NCI-H146 treated with DMSO at 0.1 percent for 48 hours (cell line): ENCODE measurements around the gene DNAJC4.

Source experiments
- DNase-seq: peaks from one replicate; lab custom pipeline; 2025; ENCODE audit not compliant: unreplicated experiment; lab: John Stamatoyannopoulos, UW

Gene DNAJC4, protein sequence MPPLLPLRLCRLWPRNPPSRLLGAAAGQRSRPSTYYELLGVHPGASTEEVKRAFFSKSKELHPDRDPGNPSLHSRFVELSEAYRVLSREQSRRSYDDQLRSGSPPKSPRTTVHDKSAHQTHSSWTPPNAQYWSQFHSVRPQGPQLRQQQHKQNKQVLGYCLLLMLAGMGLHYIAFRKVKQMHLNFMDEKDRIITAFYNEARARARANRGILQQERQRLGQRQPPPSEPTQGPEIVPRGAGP

DNA sequence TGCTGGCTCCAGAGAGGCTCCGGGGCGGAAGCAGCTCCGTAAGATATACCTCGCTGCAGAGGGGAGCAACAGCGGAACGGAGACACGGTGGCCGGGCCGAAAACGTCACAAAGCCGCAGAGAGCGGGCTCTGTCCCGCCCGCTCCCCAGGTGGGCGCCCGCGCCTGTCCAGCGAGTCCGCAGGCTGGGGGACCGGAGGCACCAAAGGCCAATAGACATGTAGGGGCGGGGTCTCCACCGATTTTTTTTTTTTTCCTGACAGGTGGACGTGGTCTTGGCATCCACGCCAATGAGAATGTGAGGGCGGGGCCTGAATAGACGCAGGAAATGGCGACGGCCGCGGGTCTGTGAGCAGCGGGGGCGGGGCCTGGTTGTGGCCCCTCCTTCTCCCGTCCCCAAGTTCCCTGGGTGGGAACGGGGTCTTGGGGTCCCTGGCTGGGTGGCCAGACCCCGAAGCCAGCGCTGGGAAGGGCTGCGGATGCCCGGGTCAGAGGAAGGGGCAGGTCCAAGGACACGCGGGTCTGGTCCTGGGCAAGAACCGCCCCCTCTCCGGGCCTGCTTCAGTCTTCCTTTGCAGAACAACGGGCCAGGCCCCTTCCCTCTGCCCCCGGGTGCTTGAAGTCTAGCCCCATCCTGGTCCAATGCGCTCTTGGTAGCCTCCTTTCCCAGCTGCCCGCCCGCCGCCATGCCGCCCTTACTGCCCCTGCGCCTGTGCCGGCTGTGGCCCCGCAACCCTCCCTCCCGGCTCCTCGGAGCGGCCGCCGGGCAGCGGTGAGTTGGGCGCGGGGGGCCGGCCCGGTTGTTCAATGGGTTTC lies at the start of gene DNAJC4:
DNAJC4 (plus strand) TSS at position 378 of the 814 bp plus-strand sequence; CDS start at position 685, 307 bp downstream.
- DNase-seq: peak; percentile 93

DNA sequence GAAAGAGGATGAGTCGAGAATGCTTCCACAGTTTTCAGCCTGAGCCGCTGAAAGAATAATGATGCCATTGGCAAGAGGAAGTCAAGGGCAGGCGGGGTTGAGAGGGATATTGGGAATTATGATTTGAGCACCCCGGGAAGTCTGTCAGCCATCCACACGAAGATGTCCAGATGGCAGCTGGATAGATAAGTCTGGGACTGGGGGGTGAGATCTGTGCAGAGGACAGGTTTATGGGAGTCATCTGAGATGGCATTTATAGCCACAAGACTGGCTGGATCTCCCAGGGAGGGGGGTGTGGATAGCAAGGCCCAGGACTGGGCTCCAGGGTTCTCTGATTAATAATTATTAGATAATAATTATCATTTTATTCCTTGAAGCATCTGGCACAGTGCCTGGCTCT lies 49.5 kb upstream of the DNAJC4 start:
- DNase-seq: no peak

DNA sequence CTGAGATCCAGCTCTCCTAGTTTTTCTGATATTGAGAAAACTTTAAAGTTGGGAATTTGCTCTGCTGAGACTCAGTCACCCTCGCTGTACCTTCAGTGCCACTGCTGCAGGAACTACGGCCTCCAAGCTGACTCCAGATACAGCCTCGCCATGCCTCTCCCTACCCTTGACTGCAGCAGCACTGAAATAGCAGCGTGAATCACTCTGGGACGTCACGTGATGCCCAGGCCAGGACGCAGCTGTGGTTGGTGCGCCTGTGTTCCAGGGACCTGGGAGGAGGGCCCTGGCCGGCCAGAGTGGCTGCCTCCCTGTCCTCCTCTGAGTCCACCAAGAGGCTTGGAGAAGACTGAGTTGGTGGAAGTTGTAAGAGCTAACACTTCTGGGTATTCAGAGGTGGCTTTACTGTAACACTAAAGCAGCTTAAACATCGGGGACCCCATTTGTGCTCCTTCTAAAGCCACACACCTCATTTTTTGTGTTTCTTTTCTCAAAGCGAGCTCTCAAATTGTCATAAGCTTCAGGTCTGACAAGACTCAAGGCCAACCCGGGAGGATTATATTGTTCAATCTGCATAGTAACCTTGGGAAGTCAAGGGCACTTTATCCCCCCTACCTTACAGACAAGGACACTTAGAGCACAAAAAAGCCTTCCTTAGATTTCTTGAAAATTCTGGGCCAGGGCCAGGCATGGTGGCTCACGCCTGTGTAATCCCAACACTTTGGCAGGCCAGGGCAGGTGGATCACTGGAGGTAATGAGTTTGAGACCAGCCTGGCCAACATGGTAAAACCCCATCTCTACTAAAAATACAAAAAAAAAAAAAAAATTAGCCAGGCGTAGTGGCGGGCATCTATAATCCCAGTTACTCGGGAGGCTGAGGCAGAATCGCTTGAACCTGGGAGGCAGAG lies 48.6 kb upstream of the DNAJC4 start:
- DNase-seq: no peak

DNA sequence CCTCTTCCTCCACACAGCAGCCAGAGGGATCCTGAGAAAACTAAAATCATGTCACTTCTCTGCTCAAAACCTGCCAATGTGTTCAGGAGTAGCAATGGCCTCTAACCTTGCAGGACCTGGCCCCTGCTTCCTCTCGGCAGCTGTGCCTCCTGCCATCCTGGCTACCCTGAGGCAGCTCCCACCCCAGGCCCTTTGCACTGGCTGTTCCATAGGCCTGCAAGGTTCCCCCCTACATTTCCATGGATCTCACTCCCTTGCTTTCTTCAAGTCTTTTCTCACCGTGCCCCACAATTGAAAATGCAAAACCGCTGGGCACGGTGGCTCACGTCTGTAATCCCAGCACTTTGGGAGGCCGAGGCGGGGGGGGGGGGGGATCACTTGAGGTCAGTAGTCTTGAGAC lies 46.5 kb upstream of the DNAJC4 start:
- DNase-seq: no peak

- peak; percentile 62 for DNase-seq
Measured at GRCh38 chr11:64185175-64185692, 45.1 kb upstream of the DNAJC4 start.

GRCh38 chr11:64185693-64186491 lies 44.5 kb upstream of the DNAJC4 start, which contains the start of gene STIP1:
Gene STIP1 (plus strand): TSS chr11:64186171. CDS start chr11:64186262, 91 bp downstream.
- peak; percentile 99 for DNase-seq

- no peak for DNase-seq
Measured at GRCh38 chr11:64186492-64187165, 43.7 kb upstream of the DNAJC4 start.

DNA sequence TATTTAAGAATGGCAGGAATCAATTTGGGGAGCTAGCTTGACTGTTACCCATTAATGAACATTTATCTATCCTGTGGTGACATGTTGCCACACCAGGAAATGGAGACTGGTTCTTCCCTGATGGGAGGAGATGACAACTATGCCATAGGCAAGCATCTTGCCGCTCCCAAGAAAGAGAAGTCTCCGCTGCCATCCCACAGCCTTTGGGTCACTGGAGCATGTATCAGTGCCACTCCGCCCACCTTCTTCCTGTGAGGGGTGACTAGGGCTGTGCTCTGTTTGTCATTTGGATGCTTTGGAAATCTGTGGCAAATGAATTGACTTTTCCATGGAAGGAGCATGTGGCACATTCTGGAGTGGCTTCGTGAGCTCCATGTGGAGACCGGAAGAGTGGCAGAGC lies 37.9 kb upstream of the DNAJC4 start:
- no peak for DNase-seq

GRCh38 chr11:64196626-64197025 lies 33.7 kb upstream of the DNAJC4 start:
- DNase-seq: no peak

- DNase-seq: no peak
Measured at GRCh38 chr11:64198511-64198910, 31.8 kb upstream of the DNAJC4 start.

GRCh38 chr11:64201543-64201942 lies 28.8 kb upstream of the DNAJC4 start:
- DNase-seq: no peak

DNA sequence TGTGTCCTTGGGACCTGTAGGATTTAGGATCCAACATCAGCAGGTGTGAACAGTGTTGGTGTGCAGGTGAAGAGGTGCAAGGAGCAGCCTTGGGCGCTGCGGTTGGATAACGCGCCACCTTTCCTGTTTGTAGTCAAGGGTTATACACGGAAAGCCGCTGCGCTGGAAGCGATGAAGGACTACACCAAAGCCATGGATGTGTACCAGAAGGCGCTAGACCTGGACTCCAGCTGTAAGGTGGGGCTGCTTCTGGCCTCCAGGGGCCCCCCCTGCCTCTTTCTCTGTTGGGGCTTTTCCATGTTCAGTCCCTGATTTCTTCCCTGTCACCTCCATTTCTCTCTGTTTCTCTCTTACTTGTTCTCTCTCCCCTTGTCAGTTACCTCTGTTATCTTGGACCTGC lies 27.4 kb upstream of the DNAJC4 start:
- no peak for DNase-seq

DNA sequence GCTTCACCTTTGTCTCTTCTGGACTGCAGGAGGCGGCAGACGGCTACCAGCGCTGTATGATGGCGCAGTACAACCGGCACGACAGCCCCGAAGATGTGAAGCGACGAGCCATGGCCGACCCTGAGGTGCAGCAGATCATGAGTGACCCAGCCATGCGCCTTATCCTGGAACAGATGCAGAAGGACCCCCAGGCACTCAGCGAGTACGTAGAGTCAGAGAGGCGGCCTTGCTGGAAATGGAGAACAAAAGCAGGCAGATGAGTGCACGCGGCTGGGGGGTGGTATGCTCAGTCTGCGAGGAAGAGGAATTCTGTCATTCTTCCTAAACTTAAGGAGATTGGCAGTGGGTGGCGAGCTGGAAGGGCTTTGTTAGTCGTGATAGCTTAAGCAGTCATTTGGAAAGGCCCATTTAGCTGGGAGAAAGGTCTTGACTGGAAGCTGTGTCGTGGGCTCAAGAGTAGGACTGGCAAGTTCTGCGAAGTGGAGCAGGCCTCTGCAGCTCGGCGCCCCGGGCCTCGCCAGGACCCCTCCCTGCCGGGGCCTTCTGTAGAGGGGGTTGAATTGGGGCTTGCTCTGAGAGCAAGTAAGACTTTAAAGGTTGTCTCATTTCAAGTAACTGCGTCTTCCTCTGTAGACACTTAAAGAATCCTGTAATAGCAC lies 26.8 kb upstream of the DNAJC4 start:
- DNase-seq: no peak

DNA sequence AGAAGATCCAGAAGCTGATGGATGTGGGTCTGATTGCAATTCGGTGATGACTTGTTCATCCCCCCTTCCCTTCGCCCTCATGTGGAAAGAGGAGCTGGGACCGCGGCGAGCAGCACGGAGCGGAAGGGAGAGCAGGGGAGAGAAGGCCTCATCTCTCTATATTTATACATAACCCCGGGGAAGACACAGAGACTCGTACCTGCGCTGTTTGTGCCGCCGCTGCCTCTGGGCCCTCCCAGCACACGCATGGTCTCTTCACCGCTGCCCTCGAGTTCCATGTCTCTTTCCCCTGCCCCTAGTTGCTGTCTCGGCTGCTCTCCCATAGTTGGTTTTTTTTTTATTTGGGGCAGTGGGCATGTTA lies 26.3 kb upstream of the DNAJC4 start:
- no peak for DNase-seq

DNA sequence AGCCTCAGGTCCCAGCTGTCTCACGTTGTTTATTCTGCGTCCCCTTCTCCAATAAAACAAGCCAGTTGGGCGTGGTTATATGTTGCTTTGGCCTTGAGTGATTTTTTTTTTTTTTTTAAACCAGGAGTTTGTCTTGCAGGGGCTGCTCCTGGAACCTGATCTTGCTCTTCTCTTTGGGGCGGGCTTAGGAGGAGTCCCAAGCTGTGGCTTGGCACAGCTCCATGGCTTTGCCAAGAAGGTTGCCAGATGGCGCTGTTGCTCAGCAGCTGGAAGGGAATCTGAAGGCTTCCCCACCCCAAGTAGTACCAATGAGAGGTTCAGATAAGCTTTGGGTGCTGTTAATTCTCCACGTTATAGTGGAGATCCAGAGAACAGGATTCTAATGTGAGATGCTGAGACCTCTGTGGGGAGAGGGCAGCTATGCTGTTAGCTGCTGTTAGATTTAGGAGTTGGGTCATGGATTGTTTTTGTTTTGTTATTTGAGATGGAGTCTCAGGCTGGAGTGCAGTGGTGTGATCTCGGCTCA lies 25.8 kb upstream of the DNAJC4 start:
- DNase-seq: peak; percentile 37

GRCh38 chr11:64206457-64207255 lies 23.7 kb upstream of the DNAJC4 start, which contains the start of gene FERMT3:
Gene FERMT3 (plus strand): TSS chr11:64206721. CDS start chr11:64207365, 644 bp downstream.
- DNase-seq: no peak

DNA sequence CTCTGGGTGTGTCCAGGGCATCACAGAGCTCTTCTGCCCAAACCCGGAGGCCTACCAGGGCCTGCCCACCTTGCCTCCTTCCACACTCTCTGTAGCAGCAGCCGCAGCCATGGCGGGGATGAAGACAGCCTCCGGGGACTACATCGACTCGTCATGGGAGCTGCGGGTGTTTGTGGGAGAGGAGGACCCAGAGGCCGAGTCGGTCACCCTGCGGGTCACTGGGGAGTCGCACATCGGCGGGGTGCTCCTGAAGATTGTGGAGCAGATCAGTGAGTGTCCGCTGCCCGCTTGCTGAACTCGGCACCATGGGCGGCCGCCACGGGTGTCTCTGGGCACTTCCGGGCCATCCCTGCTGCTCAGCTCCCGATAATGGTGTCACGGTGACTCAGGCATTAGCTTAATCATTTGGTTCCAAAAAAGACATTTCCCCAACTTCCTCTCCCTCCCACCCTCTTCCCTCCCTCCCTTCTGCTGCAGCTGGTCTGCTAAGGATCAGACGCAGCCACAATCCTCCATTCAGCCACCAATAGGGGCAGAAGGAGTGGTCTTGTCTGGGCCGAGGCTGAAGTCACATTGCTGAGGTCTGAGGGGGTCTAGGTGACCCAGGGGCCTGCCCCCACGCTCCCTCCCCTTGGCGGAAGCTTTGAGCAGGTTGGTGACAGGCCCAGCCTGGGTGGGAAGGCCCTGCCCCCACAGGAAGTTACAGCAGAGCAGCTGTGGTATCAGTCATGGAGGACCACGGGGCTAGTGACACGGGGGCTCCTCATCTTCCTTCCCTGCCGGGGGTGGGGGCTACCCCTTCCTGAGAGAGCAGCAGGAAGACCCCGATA lies 22.9 kb upstream of the DNAJC4 start:
- DNase-seq: no peak
